ENCODE results near the gene PRPF19.
A peak's percentile ranks its signal among the peaks of the same experiment; 100 is the strongest.

PRPF19 gene

GRCh38 chr11:60941371-60942119 is 35.2 kb upstream of the PRPF19 start:
- peak in 30 of 42 donors; percentile 18 to 91 (median 61) for DNase-seq
- intact Hi-C loops (cut with DNase I), result loop anchor here (10.0 kb wide), 2 partner anchors 63 to 183 kb away; no protein-coding TSS in a partner anchor

- DNase-seq, result peak in 1 of 42 donors; percentile 6
Measured at GRCh38 chr11:60939855-60940254, 33.5 kb upstream of the PRPF19 start.

GRCh38 chr11:60939301-60939700 is 32.9 kb upstream of the PRPF19 start:
- intact Hi-C loops (cut with DNase I), result no loop called here
- DNase-seq, result peak in 1 of 42 donors; percentile 7

More at GRCh38 chr11:60939855-60940254, 33.5 kb upstream of the PRPF19 start:
- intact Hi-C loops (cut with DNase I), result loop anchor here (10.0 kb wide), 2 partner anchors 65 to 185 kb away; no protein-coding TSS in a partner anchor

GRCh38 chr11:60938500-60938899 is 32.1 kb upstream of the PRPF19 start:
- intact Hi-C loops (cut with DNase I), result no loop called here
- peak in 5 of 42 donors; percentile 16 to 64 (median 34) for DNase-seq

GRCh38 chr11:60937811-60938210 is 31.4 kb upstream of the PRPF19 start:
- intact Hi-C loops (cut with DNase I), result no loop called here
- DNase-seq, result peak in 2 of 42 donors; percentile 8 to 30

GRCh38 chr11:60937144-60937527 is 30.8 kb upstream of the PRPF19 start:
- intact Hi-C loops (cut with DNase I), result no loop called here
- DNase-seq, result peak in 1 of 42 donors; percentile 7

- peak in 1 of 42 donors; percentile 7 for DNase-seq
Measured at GRCh38 chr11:60936467-60937143, 30.2 kb upstream of the PRPF19 start.

GRCh38 chr11:60935676-60936442 is 29.5 kb upstream of the PRPF19 start:
- DNase-seq, result peak in 1 of 42 donors; percentile 6
- intact Hi-C loops (cut with DNase I), result no loop called here

More at GRCh38 chr11:60936467-60937143, 30.2 kb upstream of the PRPF19 start:
- intact Hi-C loops (cut with DNase I), result no loop called here

- intact Hi-C loops (cut with DNase I), result no loop called here
- DNase-seq, result no peak
Measured at GRCh38 chr11:60934790-60935605, 28.6 kb upstream of the PRPF19 start.

- intact Hi-C loops (cut with DNase I), result no loop called here
- no peak for DNase-seq
Measured at GRCh38 chr11:60934124-60934789, 27.9 kb upstream of the PRPF19 start.

GRCh38 chr11:60933416-60934123 is 27.2 kb upstream of the PRPF19 start:
- intact Hi-C loops (cut with DNase I), result no loop called here
- no peak for DNase-seq

- intact Hi-C loops (cut with DNase I), result no loop called here
- peak in 1 of 42 donors; percentile 4 for DNase-seq
Measured at GRCh38 chr11:60932605-60933356, 26.4 kb upstream of the PRPF19 start.

- intact Hi-C loops (cut with DNase I), result no loop called here
- DNase-seq, result no peak
Measured at GRCh38 chr11:60931917-60932316, 25.5 kb upstream of the PRPF19 start.

- intact Hi-C loops (cut with DNase I), result no loop called here
- no peak for DNase-seq
Measured at GRCh38 chr11:60930394-60930793, 24.0 kb upstream of the PRPF19 start.

- DNase-seq, result no peak
- intact Hi-C loops (cut with DNase I), result no loop called here
Measured at GRCh38 chr11:60929764-60930163, 23.4 kb upstream of the PRPF19 start.

GRCh38 chr11:60928563-60929001 is 22.2 kb upstream of the PRPF19 start:
- peak in 8 of 42 donors; percentile 32 to 65 (median 44) for DNase-seq
- intact Hi-C loops (cut with DNase I), result no loop called here

- DNase-seq, result no peak
- intact Hi-C loops (cut with DNase I), result no loop called here
Measured at GRCh38 chr11:60927600-60927999, 21.2 kb upstream of the PRPF19 start.

All from head of caudate nucleus (tissue), 42 donors.